Mucosa of stomach (tissue), 1 donor: ENCODE data around the gene INTS6.

Experiments used
- H3K27me3 ChIP-seq: one replicate; pipeline ENCODE4 v1.7.0; 2013; ENCODE audit warnings: mild to moderate bottlenecking, low read length; ENCODE audit not compliant: control insufficient read depth, insufficient read depth
- H3K36me3 ChIP-seq: one replicate; pipeline ENCODE4 v1.7.0; 2013; ENCODE audit warnings: low read length; ENCODE audit not compliant: control insufficient read depth, insufficient read depth
- H3K4me1 ChIP-seq: one replicate; pipeline ENCODE4 v1.7.0; 2013; ENCODE audit warnings: mild to moderate bottlenecking, low read length; ENCODE audit not compliant: control insufficient read depth, insufficient read depth
- H3K4me3 ChIP-seq: one replicate; pipeline ENCODE4 v1.7.0; 2013; ENCODE audit warnings: low read length
- H3K9ac ChIP-seq: one replicate; pipeline ENCODE4 v1.7.0; 2013; ENCODE audit warnings: mild to moderate bottlenecking, low read length, moderate library complexity
- H3K9me3 ChIP-seq: one replicate; pipeline ENCODE4 v1.7.0; 2013; ENCODE audit warnings: mild to moderate bottlenecking, low read length, moderate library complexity; ENCODE audit not compliant: control insufficient read depth
- donor health status: Pancreatic carcinoma.

Gene INTS6

DNA sequence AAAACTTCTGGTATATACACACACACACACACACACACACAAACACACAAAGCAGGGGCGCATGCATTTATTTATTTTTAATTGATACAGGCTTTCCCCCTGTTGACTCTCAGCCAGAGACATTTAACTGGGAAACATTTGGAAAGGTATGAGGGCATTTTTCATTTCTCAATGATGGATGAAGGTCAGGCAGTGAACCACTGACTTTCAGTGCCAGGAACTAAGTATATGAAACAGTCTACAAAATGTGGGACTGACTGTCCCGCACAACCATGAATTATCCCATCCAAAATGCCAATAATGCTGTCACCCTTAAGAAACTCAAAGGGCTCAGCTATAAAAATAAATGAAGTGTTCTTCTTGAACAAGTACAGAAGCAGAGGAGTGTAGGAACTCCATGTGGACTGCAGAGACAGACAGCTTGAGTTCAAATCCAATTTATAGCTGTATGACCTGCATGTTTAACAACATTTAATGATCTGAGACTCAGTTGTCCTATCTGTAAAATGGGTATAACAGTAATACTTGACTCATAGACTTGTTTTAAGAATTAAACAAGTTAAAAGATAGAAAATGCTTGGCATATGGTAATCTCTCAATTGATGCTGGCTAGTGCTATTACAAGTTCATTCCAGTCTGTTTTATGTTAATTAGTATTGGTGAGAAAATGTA lies 25.0 kb upstream of the INTS6 start:
- Histone ChIP-seq H3K36me3 (no peaks in the 10 kb centered on the region), H3K9me3 (no peaks in the 10 kb centered on the region), H3K4me3 (no peak overlapping the region), H3K27me3 (no peaks in the 10 kb centered on the region), H3K9ac (no peak overlapping the region), H3K4me1 (peaks cover 15% of the 10 kb centered on the region)

DNA sequence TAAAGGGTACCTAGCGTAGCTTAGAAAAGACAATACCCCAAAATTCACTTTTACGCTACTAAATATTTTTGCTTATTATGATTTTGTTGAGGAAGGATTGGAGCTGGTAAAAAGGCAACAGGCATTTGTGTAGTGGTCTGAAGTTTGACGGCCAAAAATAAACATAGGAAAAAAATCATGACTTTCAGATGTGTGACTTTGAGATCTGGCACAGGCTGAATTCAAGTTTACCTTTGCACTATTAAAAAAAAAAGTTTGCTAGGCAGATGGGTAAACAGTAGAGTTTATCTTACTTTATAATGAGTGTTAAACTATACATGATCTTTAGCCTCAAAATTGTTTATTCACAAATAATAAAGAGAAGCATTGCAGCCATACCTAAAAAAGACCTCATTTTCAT lies 24.3 kb upstream of the INTS6 start:
- Histone ChIP-seq H3K4me3 (no peak overlapping the region), H3K36me3 (no peaks in the 10 kb centered on the region), H3K9ac (no peak overlapping the region), H3K9me3 (no peaks in the 10 kb centered on the region), H3K27me3 (no peaks in the 10 kb centered on the region), H3K4me1 (peaks cover 15% of the 10 kb centered on the region)

DNA sequence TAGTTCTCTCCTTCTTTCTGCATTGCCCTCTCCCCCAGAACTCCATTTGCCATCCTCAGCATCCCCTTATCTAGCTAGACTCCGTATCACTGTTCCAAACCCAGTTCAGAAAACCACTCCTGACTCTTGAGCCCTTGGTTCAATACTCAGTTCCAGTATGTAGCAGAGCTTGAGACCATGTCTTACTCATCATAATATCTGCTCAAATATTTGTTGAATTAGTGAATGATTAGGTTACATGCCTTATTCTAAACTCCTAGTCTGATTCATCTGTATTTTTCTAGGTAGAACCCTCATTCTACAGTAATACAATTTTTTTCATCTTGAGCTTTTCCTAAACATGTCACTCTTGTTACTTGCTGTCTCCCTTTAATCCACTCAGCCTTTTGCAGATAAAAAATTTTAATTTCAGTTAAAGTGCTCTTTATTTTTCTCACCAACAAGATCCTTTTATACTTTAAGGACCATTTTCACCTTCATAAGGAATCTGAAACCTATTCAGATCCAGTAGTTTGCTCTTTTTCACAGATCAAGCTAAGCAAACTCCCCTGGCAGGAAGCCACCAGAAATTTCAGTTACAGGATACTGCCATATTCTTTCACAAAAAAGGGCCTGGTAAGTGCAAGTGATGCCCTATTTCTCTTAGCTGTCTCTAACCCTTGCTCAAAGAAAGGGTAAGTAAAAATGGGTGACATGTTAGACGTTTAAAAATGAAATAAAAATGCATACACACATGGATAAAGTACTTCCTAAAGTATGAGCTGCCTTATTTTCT lies 23.1 kb upstream of the INTS6 start:
- Histone ChIP-seq H3K9me3 (no peaks in the 10 kb centered on the region), H3K36me3 (no peaks in the 10 kb centered on the region), H3K9ac (no peak overlapping the region), H3K4me3 (no peak overlapping the region), H3K27me3 (no peaks in the 10 kb centered on the region), H3K4me1 (peaks cover 15% of the 10 kb centered on the region)

DNA sequence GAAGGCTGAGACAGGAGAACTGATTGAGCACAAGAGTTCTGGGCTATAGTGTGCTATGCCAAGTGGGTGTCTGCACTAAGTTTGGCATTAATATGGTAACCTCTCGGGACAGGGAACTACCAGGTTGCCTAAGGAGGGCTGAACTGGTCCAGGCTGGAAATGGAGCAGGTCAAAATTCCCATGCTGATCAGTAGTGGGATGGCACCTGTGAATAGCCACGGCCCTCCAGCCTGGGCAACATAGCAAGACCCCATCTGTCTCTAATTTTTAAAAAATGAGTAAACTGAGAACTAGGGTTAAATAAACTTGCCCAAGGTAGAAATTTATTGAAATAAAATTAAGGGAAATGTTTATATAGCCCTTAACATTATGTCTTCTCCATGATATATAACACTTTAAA lies 17.0 kb upstream of the INTS6 start:
- no peaks in the 10 kb centered on the region for H3K36me3 ChIP-seq
- no peaks in the 10 kb centered on the region for H3K4me1 ChIP-seq
- no peak overlapping the region for H3K4me3 ChIP-seq
- H3K9ac ChIP-seq: no peak overlapping the region
- H3K27me3 ChIP-seq: no peaks in the 10 kb centered on the region
- no peaks in the 10 kb centered on the region for H3K9me3 ChIP-seq

DNA sequence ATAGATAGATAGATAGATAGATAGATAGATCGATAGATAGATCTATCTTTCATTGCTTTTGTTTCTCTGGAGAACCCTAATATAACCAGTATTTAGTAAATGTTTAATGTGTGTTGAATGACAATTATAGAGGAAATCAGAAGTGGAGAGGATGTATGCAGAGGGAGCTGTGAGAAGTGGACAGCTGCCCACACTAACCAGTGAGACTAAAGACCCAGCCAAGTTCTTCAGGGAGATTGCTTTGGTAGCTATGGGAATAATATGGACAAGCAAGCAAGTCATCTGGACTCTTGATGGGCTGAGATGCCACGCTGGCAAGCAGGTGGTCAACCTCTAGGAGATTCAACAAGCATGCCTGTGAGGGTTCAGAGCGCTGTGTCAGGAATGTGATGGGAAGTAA lies 14.9 kb upstream of the INTS6 start:
- no peaks in the 10 kb centered on the region for H3K27me3 ChIP-seq
- H3K4me3 ChIP-seq: no peak overlapping the region
- H3K9ac ChIP-seq: no peak overlapping the region
- no peaks in the 10 kb centered on the region for H3K4me1 ChIP-seq
- no peaks in the 10 kb centered on the region for H3K36me3 ChIP-seq
- H3K9me3 ChIP-seq: no peaks in the 10 kb centered on the region

DNA sequence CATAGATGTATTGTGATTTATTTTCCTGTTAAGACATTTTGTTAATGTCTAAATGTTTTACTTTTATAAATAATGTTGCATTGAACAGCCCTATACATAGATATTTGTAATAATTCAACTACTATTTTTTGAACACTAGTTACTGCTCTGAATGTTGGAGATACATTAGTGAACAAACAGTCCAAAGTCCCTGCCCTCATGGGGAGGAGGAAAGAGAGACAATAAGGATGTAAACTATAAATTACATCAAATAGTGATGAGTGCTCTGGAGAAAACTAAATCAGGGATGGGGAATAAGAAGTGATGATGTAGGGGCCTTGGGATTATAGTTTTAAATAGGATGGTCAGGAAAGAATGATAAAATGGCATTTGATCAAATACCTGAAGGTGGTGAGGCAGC lies 12.3 kb upstream of the INTS6 start:
- H3K9me3 ChIP-seq: no peaks in the 10 kb centered on the region

DNA sequence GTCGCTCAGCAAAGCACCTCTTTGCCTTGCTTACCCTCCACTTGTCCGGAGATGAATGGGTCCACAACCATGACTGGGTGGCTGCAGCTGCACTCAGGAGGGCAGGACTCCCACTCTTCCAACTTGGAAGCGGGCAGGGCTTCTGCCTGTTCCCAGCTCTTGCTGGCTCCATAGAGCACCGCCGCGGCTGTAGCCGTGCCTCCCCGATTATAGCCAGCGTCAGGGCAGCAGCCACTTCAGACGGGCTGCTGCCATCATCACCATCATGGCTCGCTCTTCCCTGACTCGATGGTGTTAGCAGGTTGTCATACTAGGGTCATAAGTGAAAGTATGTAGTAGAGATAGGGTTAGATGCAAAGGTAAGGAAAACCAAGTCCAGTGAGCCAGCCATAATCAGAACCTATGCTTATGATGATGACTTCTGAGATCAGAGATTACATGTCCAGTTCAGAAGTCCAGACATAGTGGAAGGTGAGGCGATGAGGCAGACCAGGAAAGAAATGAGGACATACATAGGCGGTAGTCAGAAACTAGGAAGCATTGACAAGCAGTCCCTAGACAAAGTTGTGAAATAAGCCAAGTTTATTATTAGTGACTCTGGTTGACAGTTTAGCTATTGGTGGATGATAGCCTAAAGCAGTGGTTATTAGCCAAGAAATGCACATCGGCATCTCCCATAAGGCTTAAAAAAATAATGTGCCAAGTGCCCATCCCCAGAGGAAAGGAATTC lies 4.4 kb upstream of the INTS6 start:
- H3K4me1 ChIP-seq: no peaks in the 10 kb centered on the region
- H3K27me3 ChIP-seq: no peaks in the 10 kb centered on the region
- H3K36me3 ChIP-seq: peaks cover 5% of the 10 kb centered on the region
- H3K9me3 ChIP-seq: no peaks in the 10 kb centered on the region
- H3K9ac ChIP-seq: no peak overlapping the region
- H3K4me3 ChIP-seq: no peak overlapping the region

More for the DNA sequence above, 12.3 kb upstream of the INTS6 start:
- Histone ChIP-seq H3K36me3 (no peaks in the 10 kb centered on the region), H3K4me3 (no peak overlapping the region), H3K9ac (no peak overlapping the region), H3K27me3 (no peaks in the 10 kb centered on the region), H3K4me1 (no peaks in the 10 kb centered on the region)

DNA sequence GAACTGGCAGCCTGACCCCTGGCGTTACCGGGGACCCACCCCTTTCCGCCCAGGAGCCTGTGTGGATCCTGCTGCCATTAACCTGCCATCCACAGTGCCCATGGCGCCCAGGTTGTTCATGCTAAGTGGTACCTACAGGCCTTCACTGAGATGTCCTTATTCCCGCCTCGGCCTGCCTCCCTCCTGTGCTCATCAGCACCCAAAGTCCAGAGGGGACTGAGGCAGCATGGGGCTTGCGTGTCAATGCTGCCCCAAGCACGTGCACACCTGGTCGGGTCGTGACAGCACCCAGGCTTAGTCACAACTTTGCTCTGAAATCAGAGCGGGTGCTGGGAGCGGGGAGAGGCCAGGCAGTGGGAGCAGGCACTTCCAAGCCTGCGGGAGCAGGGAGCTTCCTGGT lies 3.7 kb upstream of the INTS6 start:
- Histone ChIP-seq H3K36me3 (peaks cover 5% of the 10 kb centered on the region), H3K9me3 (no peaks in the 10 kb centered on the region), H3K4me3 (no peak overlapping the region), H3K4me1 (no peaks in the 10 kb centered on the region), H3K9ac (no peak overlapping the region), H3K27me3 (no peaks in the 10 kb centered on the region)

DNA sequence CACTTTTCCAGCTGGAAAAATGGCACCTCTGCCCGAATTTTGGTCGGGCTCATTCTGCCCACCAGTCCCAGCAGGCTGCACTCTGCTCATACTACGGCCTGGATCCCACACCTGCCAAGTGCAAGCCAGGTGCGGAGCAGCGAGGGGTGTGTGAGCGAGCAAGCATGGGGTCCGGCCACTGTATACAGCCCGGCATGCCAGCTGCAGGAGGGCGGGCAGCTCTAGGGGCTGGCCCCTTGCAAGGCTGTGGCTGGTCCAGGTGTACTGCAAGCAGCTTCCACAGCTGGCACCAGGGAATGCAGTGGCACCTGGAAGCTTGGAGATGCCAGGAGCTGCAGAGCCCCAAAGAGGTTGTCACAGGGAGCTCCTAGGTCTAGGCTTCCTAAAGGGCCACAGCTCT lies 2.7 kb upstream of the INTS6 start:
- H3K9ac ChIP-seq: no peak overlapping the region
- no peaks in the 10 kb centered on the region for H3K4me1 ChIP-seq
- no peaks in the 10 kb centered on the region for H3K27me3 ChIP-seq
- H3K4me3 ChIP-seq: no peak overlapping the region
- H3K9me3 ChIP-seq: no peaks in the 10 kb centered on the region
- peaks cover 5% of the 10 kb centered on the region for H3K36me3 ChIP-seq

DNA sequence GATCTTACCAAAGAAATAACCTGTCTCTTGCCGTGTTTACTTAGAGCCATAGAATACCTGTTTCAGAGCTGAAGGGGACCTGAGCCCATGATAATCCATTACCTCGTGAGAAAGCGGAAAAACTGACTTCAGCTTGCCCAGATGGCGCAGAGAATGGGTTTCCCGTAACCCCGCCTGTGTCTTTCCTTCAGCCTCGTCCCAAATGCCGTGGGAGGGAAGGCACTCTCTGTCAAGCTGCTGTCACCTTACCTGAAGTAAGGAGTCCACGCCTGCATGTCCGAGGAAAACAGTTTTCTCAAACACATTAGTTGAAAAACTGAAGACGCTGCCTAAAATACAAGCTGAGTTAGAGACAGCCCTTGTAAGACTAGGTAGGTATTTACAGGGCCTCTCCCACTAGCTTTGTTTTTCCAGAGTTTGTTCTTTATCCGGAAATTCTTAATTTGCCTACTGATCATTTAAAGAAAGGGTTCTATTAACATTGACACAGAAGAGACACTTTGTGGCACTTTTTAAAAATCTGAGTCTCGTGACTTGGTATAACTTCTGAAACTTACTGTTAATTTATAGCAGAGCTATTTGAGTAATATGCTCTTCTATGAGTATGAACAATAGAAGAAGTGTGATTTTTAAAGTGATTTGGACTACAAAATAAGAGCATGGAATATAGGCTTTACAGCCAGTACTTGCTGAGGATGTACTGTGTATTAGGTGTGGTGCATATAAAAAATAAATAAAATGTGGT lies 1.3 kb upstream of the INTS6 start:
- H3K4me3 ChIP-seq: peak overlapping the region; percentile 73
- H3K4me1 ChIP-seq: no peaks in the 10 kb centered on the region
- H3K9ac ChIP-seq: peak overlapping the region; percentile 97
- H3K27me3 ChIP-seq: no peaks in the 10 kb centered on the region
- no peaks in the 10 kb centered on the region for H3K9me3 ChIP-seq
- H3K36me3 ChIP-seq: peaks cover 5% of the 10 kb centered on the region

DNA sequence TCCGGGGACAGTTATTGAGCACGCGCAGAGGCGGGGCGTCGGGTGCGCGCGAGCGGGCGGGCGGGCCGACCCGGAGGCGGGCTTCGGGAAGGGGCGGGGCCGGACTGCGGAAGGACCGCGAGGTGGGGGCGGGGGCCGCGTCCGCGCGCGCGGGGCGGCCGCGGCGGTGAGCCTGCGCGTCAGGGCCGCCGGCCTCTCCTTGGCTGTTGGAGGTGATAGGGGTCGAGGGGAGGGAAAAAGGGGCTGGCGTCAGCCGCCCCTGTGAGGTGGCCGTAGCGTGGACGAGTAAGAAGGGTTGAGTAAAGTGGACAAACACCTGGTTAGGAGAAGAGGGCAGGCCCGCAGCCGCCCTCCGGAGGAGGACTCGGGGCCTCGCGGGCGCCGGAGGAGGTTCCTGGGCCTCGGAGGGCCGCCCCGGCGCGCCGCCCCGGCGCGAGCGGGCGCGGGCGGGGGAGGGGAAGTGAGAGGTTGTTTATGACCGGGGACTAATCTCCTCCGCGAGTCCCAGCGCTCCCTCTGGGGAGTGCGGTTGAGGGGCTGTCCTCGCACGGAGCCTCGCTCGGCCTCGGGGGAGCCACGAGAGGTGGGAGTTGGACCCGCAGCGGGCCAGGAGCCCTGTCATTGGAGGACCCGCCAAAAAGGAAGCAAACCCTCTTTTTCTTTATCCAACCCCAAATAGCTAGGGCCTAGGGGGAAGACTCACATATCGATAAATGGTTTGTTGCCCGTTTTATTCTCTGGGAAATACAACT lies 547 bp upstream of the INTS6 start:
- no peaks in the 10 kb centered on the region for H3K27me3 ChIP-seq
- peak overlapping the region; percentile 97 for H3K9ac ChIP-seq
- no peaks in the 10 kb centered on the region for H3K9me3 ChIP-seq

More for the DNA sequence above, 547 bp upstream of the INTS6 start:
- Histone ChIP-seq H3K36me3 (peaks cover 5% of the 10 kb centered on the region), H3K4me1 (no peaks in the 10 kb centered on the region), H3K4me3 (peak overlapping the region; percentile 73)
